Spinal cord (tissue), 10 donors: ENCODE results near the gene COX20. TPM values are rescaled to one million over a fixed set of nuclear protein-coding genes. Genes with fewer than 3 reads are reported as not detected.

ENCODE experiments used
- DNase-seq, 6 donors: peaks; one replicate each; pipeline versions ENCODE4 v3.0.0 to v3.0.0-alpha.2; 2013 to 2015; ENCODE audit warnings: low spot score in 6 of 6, low read depth in 4 of 6
- H3K27ac ChIP-seq: one replicate; pipeline ENCODE4 v1.5.1; 2013; ENCODE audit warnings: low read depth, low read length, control low read depth
- H3K27me3 ChIP-seq: one replicate; pipeline ENCODE4 v1.6.1; 2013; ENCODE audit warnings: low read length; ENCODE audit not compliant: control insufficient read depth, insufficient read depth
- H3K36me3 ChIP-seq: one replicate; pipeline ENCODE4 v1.6.1; 2013; ENCODE audit warnings: low read length; ENCODE audit not compliant: control insufficient read depth, insufficient read depth
- H3K4me1 ChIP-seq: one replicate; pipeline ENCODE4 v1.6.1; 2013; ENCODE audit warnings: low read length; ENCODE audit not compliant: control insufficient read depth, insufficient read depth
- H3K4me3 ChIP-seq: one replicate; pipeline ENCODE4 v1.5.1; 2013; ENCODE audit warnings: low read depth, low read length, control low read depth
- H3K9me3 ChIP-seq: one replicate; pipeline ENCODE4 v1.6.1; 2013; ENCODE audit warnings: low read length; ENCODE audit not compliant: control insufficient read depth, insufficient read depth
- WGBS: methylation state at CpG from one replicate; pipeline ENCODE4 v1.1.5; 2013; ENCODE audit warnings: missing lambda C conversion rate; ENCODE audit not compliant: insufficient coverage; 5-methylcytosine and 5-hydroxymethylcytosine counted together
- polyA plus RNA-seq, 2 donors: library from polyadenylated mRNA; unstranded; fragments of 120-200 nt; gene quantifications; one replicate each; pipeline ENCODE4 v1.2.1, GENCODE V29; 2013; ENCODE audit not compliant: insufficient read length in 2 of 2
- total RNA-seq, 2 donors: library from RNA; depleted of rRNA in 1 of 2; stranded (reverse); fragments of 120-200 nt in 1 of 2; fragments of >200 nt in 1 of 2; gene quantifications; one replicate each; pipeline versions ENCODE4 v1.2.3 to v1.2.4, GENCODE V29; 2013 to 2014
- donor health status: healthy.

The COX20 gene
- total and polyA plus RNA-seq, 4 donors: 45.5 to 184 (median 108) TPM

DNA sequence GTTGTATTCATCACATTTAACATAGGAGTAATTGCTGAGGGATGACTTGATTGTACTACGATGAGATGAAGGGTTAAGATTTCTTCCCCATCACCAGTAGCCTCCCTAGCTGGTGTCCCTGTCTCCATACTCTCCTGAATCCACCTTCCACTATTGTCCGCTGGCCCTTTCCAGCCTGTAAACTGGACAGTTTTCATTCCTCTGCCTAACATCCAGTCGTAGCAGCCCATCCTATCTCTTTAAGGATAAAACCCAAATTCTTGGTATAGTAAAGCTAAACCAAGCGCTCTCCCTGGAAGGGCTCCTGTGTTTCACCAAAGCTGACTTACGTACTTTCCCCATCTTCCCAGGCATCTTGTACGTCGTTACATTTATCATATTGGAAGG lies 670 bp downstream of the COX20 start:
- Histone ChIP-seq H3K4me3 (peak overlapping the region; percentile 66), H3K36me3 (peaks cover 5% of the 10 kb centered on the region), H3K27ac (peak overlapping the region; percentile 100), H3K4me1 (peaks cover 13% of the 10 kb centered on the region), H3K9me3 (no peaks in the 10 kb centered on the region), H3K27me3 (no peaks in the 10 kb centered on the region)
- peak in 4 of 6 donors; percentile 14 to 76 (median 60) for DNase-seq
- 0% methylated on average over 1 of the region's 7 CpGs for WGBS

- Histone ChIP-seq H3K27ac (peak overlapping the region; percentile 100), H3K4me1 (peaks cover 13% of the 10 kb centered on the region), H3K36me3 (peaks cover 5% of the 10 kb centered on the region), H3K9me3 (no peaks in the 10 kb centered on the region), H3K4me3 (peak overlapping the region; percentile 66), H3K27me3 (no peaks in the 10 kb centered on the region)
- peak in 1 of 6 donors; percentile 32 for DNase-seq
- WGBS: no CpG with 5 or more reads among the region's 3 CpGs
Measured at GRCh38 chr1:244836584-244836983, 1.1 kb downstream of the COX20 start.

DNA sequence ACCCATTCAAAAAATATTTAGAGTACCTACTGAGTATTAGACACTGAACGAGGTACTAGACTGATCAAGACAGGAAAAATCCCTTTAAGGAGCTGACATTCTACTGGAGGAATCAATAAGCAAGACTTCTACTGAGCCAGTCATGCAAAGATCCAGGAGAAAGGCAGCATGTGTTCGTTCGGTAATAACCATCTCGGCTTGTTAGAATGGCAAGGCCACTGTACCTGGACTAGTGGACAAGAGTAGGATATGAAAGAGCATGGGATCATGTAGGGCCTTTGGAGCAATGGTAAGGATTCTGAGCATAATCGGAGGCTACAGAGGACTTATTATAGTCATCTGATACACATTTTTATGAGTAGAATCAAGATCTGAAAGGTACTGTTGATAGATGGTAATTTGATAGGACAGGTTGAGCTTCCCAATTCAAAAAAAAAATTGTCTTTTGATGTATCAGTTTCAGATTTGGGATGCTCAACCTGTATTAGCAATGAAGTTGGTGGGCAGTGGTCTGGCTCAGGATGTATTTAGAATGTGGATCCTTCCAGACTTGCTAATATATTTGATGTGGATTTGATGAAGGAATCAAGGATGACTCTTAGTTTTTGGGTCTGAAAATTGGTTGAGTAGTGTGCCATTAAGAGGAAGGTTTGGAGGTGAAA lies 2.3 kb downstream of the COX20 start:
- H3K4me1 ChIP-seq: peaks cover 13% of the 10 kb centered on the region
- WGBS: 70% methylated on average over 4 of the region's 5 CpGs
- H3K36me3 ChIP-seq: peaks cover 5% of the 10 kb centered on the region
- no peaks in the 10 kb centered on the region for H3K9me3 ChIP-seq
- no peaks in the 10 kb centered on the region for H3K27me3 ChIP-seq
- H3K4me3 ChIP-seq: peak overlapping the region; percentile 66
- no peak overlapping the region for H3K27ac ChIP-seq
- peak in 2 of 6 donors; percentile 20 to 44 for DNase-seq

GRCh38 chr1:244839656-244840055 lies 4.2 kb downstream of the COX20 start:
- Histone ChIP-seq H3K4me3 (no peak overlapping the region), H3K4me1 (peaks cover under 1% of the 10 kb centered on the region), H3K27ac (no peak overlapping the region), H3K36me3 (peaks cover 12% of the 10 kb centered on the region), H3K9me3 (no peaks in the 10 kb centered on the region), H3K27me3 (no peaks in the 10 kb centered on the region)
- no CpG with 5 or more reads among the region's 2 CpGs for whole genome bisulfite sequencing
- no peak for DNase-seq

DNA sequence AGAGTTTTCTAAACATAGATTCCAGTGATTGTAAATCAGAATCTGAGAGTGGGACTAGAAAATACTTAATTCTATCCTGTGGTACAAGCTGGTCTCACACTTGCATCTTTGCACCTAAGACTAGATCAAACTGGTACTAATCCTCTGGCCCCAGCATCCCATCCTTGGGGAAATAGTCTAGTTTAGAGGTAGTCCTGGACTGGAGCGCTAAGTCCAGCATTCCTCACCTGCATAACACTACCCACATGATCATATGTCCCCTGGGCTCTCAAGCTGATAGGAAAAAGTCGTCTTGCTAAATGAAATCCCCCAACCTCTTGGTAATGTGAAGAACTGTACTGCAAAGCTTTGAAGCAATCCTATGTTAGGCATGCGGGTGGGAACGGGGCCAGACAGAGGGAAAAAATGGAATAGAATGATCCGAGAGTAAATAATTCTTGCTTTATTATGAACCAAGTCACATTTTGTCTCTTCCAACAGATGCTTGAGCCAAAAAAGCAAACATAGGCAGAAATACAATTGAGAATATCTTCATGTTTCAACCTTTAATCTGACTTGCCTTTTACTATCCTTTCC lies 4.8 kb downstream of the COX20 start:
- no CpG with 5 or more reads among the region's 5 CpGs for WGBS
- no peak overlapping the region for H3K4me3 ChIP-seq
- no peaks in the 10 kb centered on the region for H3K9me3 ChIP-seq
- no peaks in the 10 kb centered on the region for H3K4me1 ChIP-seq
- H3K27me3 ChIP-seq: no peaks in the 10 kb centered on the region
- DNase-seq: no peak
- peaks cover 18% of the 10 kb centered on the region for H3K36me3 ChIP-seq
- H3K27ac ChIP-seq: no peak overlapping the region

- no peaks in the 10 kb centered on the region for H3K4me1 ChIP-seq
- H3K27ac ChIP-seq: no peak overlapping the region
Measured at GRCh38 chr1:244841273-244841927, 5.9 kb downstream of the COX20 start.

DNA sequence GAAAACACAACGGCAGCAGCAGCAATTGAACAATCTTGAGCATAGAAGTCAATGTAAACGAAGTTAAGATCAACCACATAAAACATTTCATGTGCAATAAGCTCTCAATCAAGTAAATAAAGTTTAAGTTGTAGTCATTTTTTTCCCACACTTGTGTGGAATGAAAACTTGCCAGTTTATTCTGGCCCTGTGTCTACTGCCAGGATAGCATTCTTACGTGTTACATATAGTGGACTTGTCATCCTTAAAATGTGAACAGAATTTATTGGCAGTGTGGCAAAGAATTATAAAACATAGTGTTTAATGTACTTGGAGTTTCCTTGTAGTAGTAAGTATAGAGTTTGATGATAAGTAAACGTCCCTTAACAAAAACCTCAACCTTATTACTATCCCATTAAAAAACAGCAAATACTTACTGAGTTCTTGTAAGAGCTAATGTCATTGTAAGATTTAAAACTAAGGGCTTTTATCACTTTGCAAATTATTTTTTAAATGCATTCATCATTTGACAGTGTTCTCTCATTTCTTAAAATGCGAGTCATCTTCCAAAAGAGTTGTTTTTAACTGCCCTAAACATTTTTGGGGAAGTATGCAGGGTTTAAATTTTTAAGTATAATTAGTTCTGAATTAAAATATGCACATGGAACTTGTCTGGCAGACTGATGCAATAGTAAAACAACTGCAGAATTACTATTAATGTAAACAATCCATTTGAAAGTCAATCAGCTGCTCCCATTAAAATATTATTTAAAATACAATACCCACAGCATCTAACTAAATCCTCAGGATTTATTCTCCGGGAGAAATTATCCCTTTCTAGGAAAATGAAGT lies 7.9 kb downstream of the COX20 start:
- Histone ChIP-seq H3K9me3 (no peaks in the 10 kb centered on the region), H3K4me3 (no peak overlapping the region), H3K27me3 (no peaks in the 10 kb centered on the region), H3K4me1 (no peaks in the 10 kb centered on the region), H3K36me3 (peaks cover 32% of the 10 kb centered on the region), H3K27ac (no peak overlapping the region)
- WGBS: no CpG with 5 or more reads among the region's 6 CpGs
- DNase-seq: no peak

More at GRCh38 chr1:244841273-244841927, 5.9 kb downstream of the COX20 start:
- H3K4me3 ChIP-seq: no peak overlapping the region
- peaks cover 28% of the 10 kb centered on the region for H3K36me3 ChIP-seq
- H3K27me3 ChIP-seq: no peaks in the 10 kb centered on the region
- no peak for DNase-seq
- 70% methylated on average over 2 of the region's 9 CpGs for WGBS
- no peaks in the 10 kb centered on the region for H3K9me3 ChIP-seq

- peaks cover 32% of the 10 kb centered on the region for H3K36me3 ChIP-seq
- H3K27ac ChIP-seq: no peak overlapping the region
- H3K4me1 ChIP-seq: no peaks in the 10 kb centered on the region
- DNase-seq: no peak
- no peaks in the 10 kb centered on the region for H3K27me3 ChIP-seq
- no peaks in the 10 kb centered on the region for H3K9me3 ChIP-seq
- no peak overlapping the region for H3K4me3 ChIP-seq
- 91% methylated on average over 9 of the region's 13 CpGs for WGBS
Measured at GRCh38 chr1:244844155-244845121, 9.0 kb downstream of the COX20 start.
